Type B pancreatic cell (in vitro differentiated cells): ENCODE measurements around the gene FAM89A. TPM values are rescaled to one million over a fixed set of nuclear protein-coding genes. Genes with fewer than 3 reads are reported as not detected.

Source experiments
- DNase-seq: peaks from one replicate; pipeline ENCODE4 v3.0.0; 2021; ENCODE audit warnings: mixed read lengths; ENCODE audit not compliant: unreplicated experiment; ENCODE audit errors: extremely low spot score
- H3K27ac Mint-ChIP-seq: 2 replicates; pipeline ENCODE4 v1.8.0; 2021; ENCODE audit warnings: mild to moderate bottlenecking, mixed read lengths
- H3K27me3 Mint-ChIP-seq: 2 replicates; pipeline ENCODE4 v1.8.0; 2021; ENCODE audit warnings: mixed read lengths
- H3K36me3 Mint-ChIP-seq: 2 replicates; pipeline ENCODE4 v1.8.0; 2021; ENCODE audit warnings: mixed read lengths
- H3K4me1 Mint-ChIP-seq: one replicate; pipeline ENCODE4 v1.8.0; 2021; ENCODE audit warnings: mixed read lengths; ENCODE audit not compliant: unreplicated experiment
- H3K4me3 Mint-ChIP-seq: 2 replicates; pipeline ENCODE4 v1.8.0; 2021; ENCODE audit warnings: mild to moderate bottlenecking, mixed read lengths
- H3K9me3 Mint-ChIP-seq: 2 replicates; pipeline ENCODE4 v1.8.0; 2021; ENCODE audit warnings: mixed read lengths
- CTCF ChIP-seq: fragments of 200-600 bp; sonication (generic); conservative IDR thresholded peaks from 2 replicates; pipeline ENCODE4 v1.5.0; 2021; ENCODE audit warnings: antibody characterized with exemption, mild to moderate bottlenecking
- total RNA-seq: library from RNA; stranded (reverse); gene quantifications from 2 replicates; pipeline ENCODE4 v1.2.1, GENCODE V29; 2021; ENCODE audit warnings: low replicate concordance

The FAM89A gene
- total RNA-seq, 1 donor from 2014 or later = 11.9 TPM

GRCh38 chr1:230972855-230973271, 67.2 kb downstream of the FAM89A start:
- H3K27ac Mint-ChIP-seq = no peak overlapping the region
- no peaks in the 10 kb centered on the region for H3K36me3 Mint-ChIP-seq
- no peaks in the 10 kb centered on the region for H3K27me3 Mint-ChIP-seq
- H3K9me3 Mint-ChIP-seq = no peaks in the 10 kb centered on the region
- no peak overlapping the region for H3K4me3 Mint-ChIP-seq
- TF ChIP-seq CTCF = no peak
- H3K4me1 Mint-ChIP-seq = peaks cover 15% of the 10 kb centered on the region
- DNase-seq = no peak

GRCh38 chr1:230971771-230972170, 68.3 kb downstream of the FAM89A start:
- no peak for TF ChIP-seq CTCF
- Mint-ChIP-seq H3K4me3 (no peak overlapping the region), H3K9me3 (no peaks in the 10 kb centered on the region), H3K27me3 (no peaks in the 10 kb centered on the region), H3K36me3 (no peaks in the 10 kb centered on the region), H3K4me1 (peaks cover 8% of the 10 kb centered on the region), H3K27ac (no peak overlapping the region)
- DNase-seq = no peak

GRCh38 chr1:230970432-230970831, 69.6 kb downstream of the FAM89A start:
- Mint-ChIP-seq H3K27me3 (no peaks in the 10 kb centered on the region), H3K4me3 (no peak overlapping the region), H3K36me3 (no peaks in the 10 kb centered on the region), H3K9me3 (no peaks in the 10 kb centered on the region), H3K27ac (no peak overlapping the region), H3K4me1 (peaks cover 8% of the 10 kb centered on the region)
- no peak for TF ChIP-seq CTCF
- no peak for DNase-seq

Other genes with a start within 250 kb of the FAM89A start
- 42.1 and 62.5 TPM in 2 replicates for gene C1orf198, start 171.7 kb downstream of the FAM89A start, total RNA-seq
- 14.6 and 20.6 TPM in 2 replicates for gene TTC13, start 61.4 kb downstream of the FAM89A start, total RNA-seq
- gene ARV1, start 61.2 kb downstream of the FAM89A start, total RNA-seq = 12.8 TPM in 2 replicates
- 0.65 and 2.1 TPM in 2 replicates for gene TRIM67, start 121.8 kb upstream of the FAM89A start, total RNA-seq
- gene GNPAT, start 201.0 kb upstream of the FAM89A start, total RNA-seq = 39.7 and 54.3 TPM in 2 replicates